Eye (tissue), 1 donor: ENCODE measurements around the gene TMEM181.
A peak's percentile ranks its signal among the peaks of the same experiment; 100 is the strongest.
"Not testable (repeated sequence)": the region's sequence is repeated elsewhere in the genome, so short reads cannot be mapped to it uniquely, and the experiment has no call there.

Experiments
- DNase-seq: peaks from one replicate; pipeline ENCODE4 v3.0.0-alpha.2; 2015

TMEM181 gene

GRCh38 chr6:158539413-158539812 lies 20.5 kb upstream of the TMEM181 start:
- DNase-seq, result peak; percentile 69

- no peak for DNase-seq
These were observed 20.0 kb upstream of the TMEM181 start for GRCh38 chr6:158539881-158540280.

- no peak for DNase-seq
These were observed 16.2 kb upstream of the TMEM181 start for GRCh38 chr6:158543606-158544185.

DNA sequence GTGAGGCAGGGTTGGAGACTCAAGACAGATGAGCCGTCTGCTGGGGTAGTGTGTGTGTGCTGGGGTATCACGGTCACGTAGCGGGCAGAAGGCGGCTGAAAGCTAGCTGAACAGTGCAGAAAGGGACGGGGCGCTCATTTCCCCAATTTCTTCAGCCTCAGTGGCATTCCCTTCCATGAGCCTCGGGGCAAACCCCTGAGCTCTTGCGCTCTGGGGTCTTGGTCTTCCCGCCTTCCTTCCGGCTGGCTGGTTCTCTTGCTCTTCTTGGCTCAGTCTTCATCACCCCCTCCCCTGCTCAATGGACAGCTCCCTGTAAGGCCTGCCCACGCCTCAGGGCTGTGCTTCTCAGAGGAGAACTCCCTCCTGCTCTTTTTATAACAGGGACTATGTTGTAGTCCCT lies 15.5 kb upstream of the TMEM181 start:
- DNase-seq, result peak; percentile 34

DNA sequence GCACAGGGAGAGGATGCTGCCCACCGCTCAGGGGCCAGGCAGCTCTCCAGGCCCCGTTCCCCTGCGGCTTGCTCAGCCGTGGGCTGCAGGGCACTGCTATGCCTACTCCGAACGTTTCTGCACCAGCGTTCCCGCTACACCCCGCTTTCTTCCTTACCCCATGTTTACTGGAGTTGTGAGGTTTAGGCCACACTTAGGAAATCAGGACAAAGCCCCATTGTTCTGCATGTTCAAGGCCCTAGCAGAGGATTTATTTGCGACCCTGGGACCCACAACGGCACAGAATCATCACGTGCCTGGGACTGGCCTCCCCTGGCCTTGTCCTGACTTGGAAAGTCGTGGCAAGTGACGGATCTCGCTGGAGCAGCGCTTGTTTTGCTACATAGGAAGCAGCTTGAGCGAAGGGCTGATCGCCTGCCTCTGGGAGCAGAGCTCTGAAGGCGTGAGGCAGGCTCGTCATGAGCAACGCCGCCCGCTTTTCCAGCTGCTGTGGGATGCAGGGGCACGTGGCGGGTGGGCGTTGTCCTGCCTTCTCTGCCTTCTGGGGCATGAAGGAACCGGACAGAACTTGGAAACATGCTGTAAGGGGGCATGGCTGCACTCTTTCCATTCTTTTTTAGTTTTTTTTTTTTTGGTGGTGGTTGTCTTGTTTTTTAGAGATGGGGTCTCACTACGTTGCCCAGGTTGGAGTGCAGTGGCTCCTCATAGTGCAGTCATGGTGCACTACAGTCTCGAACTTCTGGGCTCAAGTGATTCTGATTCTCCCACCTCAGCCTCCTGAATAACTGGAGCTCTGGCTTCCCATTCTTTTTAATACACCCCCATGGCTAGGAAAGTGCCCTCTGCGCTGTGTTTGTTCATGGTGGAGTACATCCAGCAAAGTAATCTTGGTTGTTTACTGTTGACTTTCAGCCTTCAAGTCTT lies 14.6 kb upstream of the TMEM181 start:
- no peak for DNase-seq

- DNase-seq, result peak; percentile 48
These were observed 11.3 kb upstream of the TMEM181 start for GRCh38 chr6:158548418-158549161.

DNA sequence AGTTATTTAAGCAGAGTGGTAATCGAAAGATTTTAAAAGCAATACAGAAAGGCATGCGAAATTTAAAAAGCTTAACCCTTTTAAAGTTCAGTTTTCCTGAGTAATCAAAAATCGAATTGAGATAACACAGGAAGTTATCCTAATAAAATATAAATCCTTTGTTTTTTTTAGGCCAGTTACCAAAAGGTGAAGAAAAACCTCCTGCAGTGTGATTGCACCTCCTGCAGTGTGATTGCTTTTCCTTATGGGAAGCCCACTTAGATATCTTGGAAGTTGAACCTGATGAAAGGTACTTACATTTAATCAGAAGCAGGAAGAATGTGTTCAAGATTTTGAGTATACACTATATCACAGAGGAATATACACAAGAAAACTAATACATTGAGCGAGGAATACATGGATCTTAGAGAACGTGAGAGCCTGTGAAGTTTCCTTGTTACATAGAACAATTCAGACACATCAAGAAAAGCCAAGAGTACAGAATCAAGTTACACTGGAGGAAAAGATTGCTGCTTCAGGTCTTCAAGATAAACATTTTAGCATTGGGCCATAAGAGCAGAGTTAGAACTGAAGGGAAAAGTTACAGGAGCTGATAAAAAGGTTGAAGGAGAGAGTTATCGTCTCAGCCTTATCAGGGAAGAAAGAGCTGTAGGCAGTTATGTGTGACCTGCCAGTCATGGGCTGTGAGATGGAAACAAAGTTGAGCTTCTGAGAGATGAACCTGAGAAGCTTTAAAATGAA lies 7.7 kb upstream of the TMEM181 start:
- no peak for DNase-seq

DNA sequence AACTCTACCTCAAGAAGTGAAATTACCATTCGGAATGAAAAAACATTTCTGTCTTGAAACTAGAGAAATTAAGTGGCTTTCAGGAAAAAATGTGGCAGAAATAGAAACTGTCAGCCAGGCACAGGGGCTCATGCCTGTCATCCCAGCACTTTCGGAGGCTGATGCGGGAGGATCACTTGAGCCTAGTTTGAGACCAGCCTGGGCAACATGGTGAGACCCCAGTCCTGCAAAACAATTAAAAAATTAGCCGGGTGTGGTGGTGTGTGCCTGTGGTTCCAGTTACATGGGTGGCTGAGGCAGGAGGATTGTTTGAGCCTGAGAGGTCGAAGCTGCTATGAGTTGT lies 7.1 kb upstream of the TMEM181 start:
- no peak for DNase-seq

- DNase-seq, result no peak
These were observed 5.1 kb upstream of the TMEM181 start for GRCh38 chr6:158554611-158555361.

GRCh38 chr6:158556113-158556512 lies 3.8 kb upstream of the TMEM181 start:
- DNase-seq, result no peak

GRCh38 chr6:158557110-158557509 lies 2.8 kb upstream of the TMEM181 start:
- not testable (repeated sequence) for DNase-seq

- no peak for DNase-seq
These were observed 2.0 kb upstream of the TMEM181 start for GRCh38 chr6:158557927-158558326.

GRCh38 chr6:158558415-158559306 lies 1.2 kb upstream of the TMEM181 start:
- no peak for DNase-seq

- no peak for DNase-seq
These were observed 475 bp upstream of the TMEM181 start for GRCh38 chr6:158559338-158559894.

- DNase-seq, result no peak
These were observed 987 bp downstream of the TMEM181 start for GRCh38 chr6:158560836-158561320.

DNA sequence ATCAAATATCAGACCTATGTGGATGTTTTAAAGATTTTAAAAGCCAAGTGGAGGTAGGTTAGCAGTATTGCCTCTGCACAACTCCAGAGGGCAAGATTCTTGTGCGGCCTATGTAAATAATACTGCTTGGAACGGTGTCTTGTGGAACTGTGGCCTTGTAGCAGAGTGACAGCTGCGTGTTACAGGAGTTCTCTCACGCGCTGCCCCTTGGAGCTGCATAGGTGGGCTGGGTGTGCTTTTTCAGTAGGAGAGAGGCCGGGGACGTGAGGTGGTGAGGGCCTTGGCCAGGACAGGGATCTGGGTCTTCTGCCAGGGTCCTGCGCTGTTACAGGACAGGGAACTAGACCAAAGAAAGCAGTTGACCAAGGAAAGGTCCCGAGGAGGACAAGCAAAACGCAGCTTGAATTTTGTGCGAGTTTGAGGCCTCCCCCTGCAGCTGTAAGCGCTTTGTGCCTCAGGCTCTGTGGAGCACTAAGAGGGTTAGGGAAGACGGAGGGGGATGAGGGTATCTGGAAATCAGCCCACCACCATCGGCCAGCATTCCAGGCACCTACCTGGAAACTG lies 1.5 kb downstream of the TMEM181 start:
- no peak for DNase-seq

DNA sequence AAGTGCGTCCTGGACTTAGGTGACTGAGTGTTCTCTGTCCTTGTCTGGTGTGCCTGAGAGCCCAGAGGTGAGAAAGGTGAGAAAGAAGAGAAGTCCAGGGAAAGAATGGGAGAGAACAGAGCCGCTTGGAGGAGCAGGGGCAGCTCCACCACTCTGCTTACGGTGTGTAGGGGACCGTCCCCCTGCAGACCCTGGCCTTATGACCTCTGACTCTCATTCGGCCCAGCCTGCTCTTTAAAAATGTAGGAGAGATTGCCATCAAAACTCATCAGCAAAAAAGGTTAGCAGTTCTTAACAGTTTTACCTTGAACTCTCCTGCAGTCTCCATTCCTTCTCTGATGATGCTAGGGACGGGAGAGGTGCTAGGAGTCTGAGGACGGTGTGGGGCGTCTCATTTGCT lies 2.0 kb downstream of the TMEM181 start:
- DNase-seq, result no peak

- no peak for DNase-seq
These were observed 4.6 kb downstream of the TMEM181 start for GRCh38 chr6:158564243-158565121.

DNA sequence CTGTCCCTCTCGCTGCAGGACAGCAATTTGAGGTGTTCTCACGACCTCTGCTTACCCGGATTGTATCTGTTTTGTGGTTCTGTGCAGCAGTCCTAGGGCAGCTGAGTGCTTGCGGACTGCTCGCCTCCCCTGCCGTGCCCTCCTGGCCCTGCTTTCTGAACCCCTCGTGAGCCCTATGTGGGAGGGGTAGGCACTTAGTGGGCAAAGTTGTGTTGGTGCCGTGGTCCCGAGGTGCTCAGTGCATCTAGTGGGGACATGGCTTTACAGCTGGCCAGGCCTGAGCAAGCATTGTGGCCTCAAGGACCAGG lies 5.2 kb downstream of the TMEM181 start:
- DNase-seq, result no peak
